Peyer's patch (tissue), 4 donors: Measurements from ENCODE around the gene CCDC6. TPM values are rescaled to one million over a fixed set of nuclear protein-coding genes. Genes with fewer than 3 reads are reported as not detected.

Experiments used
- DNase-seq, 3 donors: peaks; one replicate each; pipeline ENCODE4 v3.0.0-alpha.2; 2017 to 2019
- H3K27ac ChIP-seq, 4 donors: fragments of 200-600 bp; sonication (generic); one replicate each; pipeline ENCODE4 v1.5.1; 2016 to 2019
- H3K27me3 ChIP-seq, 2 donors: fragments of 200-600 bp; sonication (generic); one replicate each; pipeline ENCODE4 v1.5.1; 2019
- H3K36me3 ChIP-seq, 3 donors: fragments of 200-600 bp; sonication (generic); one replicate each; pipeline ENCODE4 v1.5.1; 2016 to 2019
- H3K4me1 ChIP-seq, 4 donors: fragments of 200-600 bp; sonication (generic); one replicate each; pipeline ENCODE4 v1.5.1; 2016 to 2019
- H3K4me3 ChIP-seq, 4 donors: fragments of 200-600 bp; sonication (generic); 1 replicate in 3 of 4; 2 replicates in 1 of 4; pipeline ENCODE4 v1.5.1; 2016 to 2019; ENCODE audit warnings: mild to moderate bottlenecking in 1 of 4
- H3K9me3 ChIP-seq, 4 donors: fragments of 200-600 bp; sonication (generic); one replicate each; pipeline ENCODE4 v1.5.1; 2016 to 2019; ENCODE audit warnings: mild to moderate bottlenecking in 1 of 4
- CTCF ChIP-seq, 6 experiments: fragments of 450-650 bp in 4 of 6; fragments of 200-600 bp in 2 of 6; sonication (generic) in 1 of 6; IDR thresholded peaks; one replicate each; pipeline ENCODE4 v1.5.1; 2017 to 2019; ENCODE audit warnings: antibody characterized with exemption in 6 of 6, mild to moderate bottlenecking in 3 of 6, moderate library complexity in 1 of 6
- POLR2A ChIP-seq, 2 donors: fragments of 450-650 bp; IDR thresholded peaks; one replicate each; pipeline ENCODE4 v1.5.1; 2017; ENCODE audit warnings: antibody characterized with exemption in 2 of 2, mild to moderate bottlenecking in 2 of 2, moderate library complexity in 2 of 2
- total RNA-seq, 4 donors: library from RNA; depleted of rRNA; stranded (reverse); fragments of >200 nt; gene quantifications; one replicate each; pipeline ENCODE4 v1.1.0, GENCODE V29; 2016

The CCDC6 gene
- total RNA-seq, 4 donors from 2014 or later = 41.8 to 49.6 (median 48.6) TPM

- H3K4me1 ChIP-seq = peaks cover 0 to 6% (median 3%) of the 10 kb centered on the region in 4 donors
- TF ChIP-seq POLR2A (IDR thresholded peaks at IDR 0.05) (no peak), CTCF (IDR thresholded peaks at IDR 0.05) (no peak)
- no peaks in the 10 kb centered on the region for H3K27me3 ChIP-seq
- no peaks in the 10 kb centered on the region for H3K9me3 ChIP-seq
- no peaks in the 10 kb centered on the region for H3K36me3 ChIP-seq
- no peak overlapping the region for H3K4me3 ChIP-seq
- no peak for DNase-seq
- H3K27ac ChIP-seq = no peak overlapping the region
These were observed 3.5 kb upstream of the CCDC6 start for GRCh38 chr10:59909815-59910214.

GRCh38 chr10:59908808-59909143 is 2.4 kb upstream of the CCDC6 start:
- H3K4me3 ChIP-seq = peak overlapping the region in 3 of 4 donors; percentile 32 to 96 (median 85)
- no peaks in the 10 kb centered on the region for H3K27me3 ChIP-seq
- H3K27ac ChIP-seq = peak overlapping the region; percentile 90 to 95 (median 94)
- H3K36me3 ChIP-seq = no peaks in the 10 kb centered on the region
- no peaks in the 10 kb centered on the region for H3K9me3 ChIP-seq
- DNase-seq = no peak
- H3K4me1 ChIP-seq = peaks cover 0 to 14% (median 4%) of the 10 kb centered on the region in 4 donors
- TF ChIP-seq CTCF (IDR thresholded peaks at IDR 0.05) (no peak), POLR2A (IDR thresholded peaks at IDR 0.05) (no peak)

GRCh38 chr10:59907918-59908807 is 1.8 kb upstream of the CCDC6 start:
- DNase-seq = peak in 2 of 3 donors; percentile 61 to 89
- Histone ChIP-seq H3K36me3 (no peaks in the 10 kb centered on the region), H3K9me3 (no peaks in the 10 kb centered on the region), H3K27me3 (no peaks in the 10 kb centered on the region), H3K4me3 (peak overlapping the region; percentile 31 to 96 (median 58)), H3K4me1 (peaks cover 0 to 19% (median 6%) of the 10 kb centered on the region in 4 donors), H3K27ac (peak overlapping the region; percentile 90 to 95 (median 94))
- TF ChIP-seq POLR2A (IDR thresholded peaks at IDR 0.05) = peak in 1 of 2 donors; percentile 55
- TF ChIP-seq CTCF (IDR thresholded peaks at IDR 0.05) = no peak

GRCh38 chr10:59907537-59907917 is 1.2 kb upstream of the CCDC6 start:
- peak overlapping the region; percentile 90 to 95 (median 94) for H3K27ac ChIP-seq
- no peaks in the 10 kb centered on the region for H3K36me3 ChIP-seq
- peaks cover 0 to 25% (median 6%) of the 10 kb centered on the region in 4 donors for H3K4me1 ChIP-seq
- no peaks in the 10 kb centered on the region for H3K27me3 ChIP-seq
- TF ChIP-seq CTCF (IDR thresholded peaks at IDR 0.05) = no peak
- no peak for TF ChIP-seq POLR2A (IDR thresholded peaks at IDR 0.05)
- peak overlapping the region in 2 of 4 donors; percentile 85 to 96 for H3K4me3 ChIP-seq
- H3K9me3 ChIP-seq = no peaks in the 10 kb centered on the region
- DNase-seq = no peak

GRCh38 chr10:59905731-59906416 is 482 bp downstream of the CCDC6 start:
- TF ChIP-seq POLR2A (IDR thresholded peaks at IDR 0.05) (no peak), CTCF (IDR thresholded peaks at IDR 0.05) (no peak)
- H3K4me3 ChIP-seq = peak overlapping the region; percentile 65 to 96 (median 88)
- peak overlapping the region; percentile 90 to 95 (median 94) for H3K27ac ChIP-seq
- peak in 1 of 3 donors; percentile 57 for DNase-seq
- no peaks in the 10 kb centered on the region for H3K9me3 ChIP-seq
- H3K27me3 ChIP-seq = no peaks in the 10 kb centered on the region
- no peaks in the 10 kb centered on the region for H3K36me3 ChIP-seq
- peaks cover 0 to 40% (median 8%) of the 10 kb centered on the region in 4 donors for H3K4me1 ChIP-seq
